H1 (cell line): Measurements from ENCODE around the gene KRT1. TPM values are rescaled to one million over a fixed set of nuclear protein-coding genes. Genes with fewer than 3 reads are reported as not detected.

Experiments
- CTCF ChIA-PET: fragments of 300-600 bp; sonication (Branson Sonifier 250); formaldehyde crosslinking; loops from one replicate; lab custom pipeline; 2021; ENCODE audit not compliant: partially characterized antibody; lab: Charles Lee
- POLR2A ChIA-PET: fragments of 300-600 bp; sonication (Branson Sonifier 250); formaldehyde crosslinking; loops from one replicate; lab custom pipeline; 2021; ENCODE audit warnings: inconsistent platforms; ENCODE audit not compliant: partially characterized antibody; lab: Charles Lee
- DNase-seq, 2 experiments: peaks; one replicate each; pipeline versions ENCODE4 v3.0.0 to v3.0.0-alpha.2; 2010 to 2022; ENCODE audit warnings: low spot score in 2 of 2, low read depth in 1 of 2, mixed read lengths in 1 of 2
- FAIRE-seq: peaks from 2 replicates; lab custom pipeline; 2011; peaks lifted over from hg19 to GRCh38; lab: Jason Lieb, UNC
- H2AFZ ChIP-seq: 2 replicates; pipeline ENCODE4 v1.8.1; 2012; ENCODE audit warnings: low read length, inconsistent platforms
- H2AK5ac ChIP-seq: 2 replicates; pipeline ENCODE4 v1.6.1; 2013; ENCODE audit warnings: low read depth, low read length
- H2BK120ac ChIP-seq: replicated peaks from 2 replicates; pipeline ENCODE3; 2013; ENCODE audit warnings: low read depth, low read length, inconsistent platforms
- H2BK12ac ChIP-seq: 2 replicates; pipeline ENCODE4 v1.6.1; 2013; ENCODE audit warnings: low read depth, low read length
- H2BK15ac ChIP-seq: 2 replicates; pipeline ENCODE4 v1.6.1; 2013; ENCODE audit warnings: low read length
- H2BK20ac ChIP-seq: 2 replicates; pipeline ENCODE4 v1.6.1; 2013; ENCODE audit warnings: low read length
- H2BK5ac ChIP-seq: 2 replicates; pipeline ENCODE4 v1.6.1; 2013; ENCODE audit warnings: low read depth, low read length
- H3K14ac ChIP-seq: 2 replicates; pipeline ENCODE4 v1.6.1; 2013; ENCODE audit warnings: inconsistent platforms; ENCODE audit not compliant: insufficient read length
- H3K18ac ChIP-seq: 2 replicates; pipeline ENCODE4 v1.6.1; 2013; ENCODE audit warnings: low read length; ENCODE audit errors: extremely low read depth
- H3K23ac ChIP-seq: 2 replicates; pipeline ENCODE4 v1.6.1; 2013; ENCODE audit warnings: inconsistent platforms; ENCODE audit not compliant: insufficient read length
- H3K23me2 ChIP-seq: 2 replicates; pipeline ENCODE4 v1.6.1; 2013; ENCODE audit warnings: low read depth, low read length
- H3K27ac ChIP-seq: 2 replicates; pipeline ENCODE4 v1.6.1; 2011; ENCODE audit warnings: low read depth, low read length, inconsistent platforms
- H3K27me3 ChIP-seq, 4 experiments: replicated peaks in 1 of 4; 1 replicate in 1 of 4; 2 replicates in 3 of 4; pipeline versions ENCODE4 v1.6.1 to v1.8.1; 2011 to 2013; ENCODE audit warnings: low read length in 3 of 4, mild to moderate bottlenecking in 3 of 4, inconsistent platforms in 2 of 4, mixed read lengths in 2 of 4, moderate library complexity in 1 of 4; ENCODE audit not compliant: control insufficient read depth in 3 of 4, insufficient read depth in 3 of 4; ENCODE audit errors: extremely low read depth in 1 of 4
- H3K36me3 ChIP-seq, 4 experiments: 2 replicates each; pipeline versions ENCODE4 v1.6.1 to v1.8.1; 2011 to 2013; ENCODE audit warnings: mild to moderate bottlenecking in 4 of 4, low read length in 3 of 4, moderate library complexity in 2 of 4, control low read depth in 1 of 4, inconsistent platforms in 1 of 4; ENCODE audit not compliant: insufficient read depth in 4 of 4, control insufficient read depth in 2 of 4
- H3K4ac ChIP-seq: replicated peaks from 2 replicates; pipeline ENCODE3; 2013; ENCODE audit warnings: low read length, low read depth, mixed read lengths, inconsistent platforms; ENCODE audit not compliant: insufficient read length
- H3K4me1 ChIP-seq, 4 experiments: replicated peaks in 1 of 4; 1 replicate in 1 of 4; 2 replicates in 3 of 4; pipeline versions ENCODE4 v1.6.1 to v1.8.1; 2011 to 2013; ENCODE audit warnings: low read length in 3 of 4, inconsistent platforms in 2 of 4, mixed read lengths in 1 of 4; ENCODE audit not compliant: insufficient read depth in 4 of 4, control insufficient read depth in 3 of 4
- H3K4me2 ChIP-seq, 2 experiments: 2 replicates each; pipeline versions ENCODE4 v1.6.1 to v1.8.1; 2011 to 2013; ENCODE audit warnings: low read depth in 2 of 2, low read length in 2 of 2, control low read depth in 1 of 2, inconsistent platforms in 1 of 2, mild to moderate bottlenecking in 1 of 2; ENCODE audit not compliant: insufficient read depth in 1 of 2
- H3K4me3 ChIP-seq, 4 experiments: fragments of 200-600, 300-600 bp in 1 of 4; sonication (generic), shearing (Covaris generic), sonication (Bioruptor Twin) in 1 of 4; 2 replicates each; pipeline versions ENCODE4 v1.5.1 to v1.8.1; 2011 to 2016; ENCODE audit warnings: low read length in 4 of 4, low read depth in 3 of 4, control low read depth in 2 of 4, inconsistent platforms in 2 of 4, mild to moderate bottlenecking in 2 of 4, mixed read lengths in 1 of 4, moderate library complexity in 1 of 4; ENCODE audit not compliant: insufficient read depth in 2 of 4; ENCODE audit errors: extremely low read depth in 1 of 4
- H3K56ac ChIP-seq: replicated peaks from 2 replicates; pipeline ENCODE3; 2013; ENCODE audit warnings: low read depth, mild to moderate bottlenecking, mixed read lengths, low read length, inconsistent platforms; ENCODE audit not compliant: insufficient read length
- H3K79me1 ChIP-seq: 2 replicates; pipeline ENCODE4 v1.6.1; 2013; ENCODE audit warnings: low read depth, low read length, control low read depth
- H3K79me2 ChIP-seq, 2 experiments: 2 replicates each; pipeline versions ENCODE4 v1.6.1 to v1.8.1; 2012 to 2013; ENCODE audit warnings: low read length in 2 of 2, mild to moderate bottlenecking in 2 of 2, inconsistent platforms in 1 of 2; ENCODE audit not compliant: insufficient read depth in 2 of 2, control insufficient read depth in 1 of 2
- H3K9ac ChIP-seq, 4 experiments: replicated peaks in 1 of 4; 1 replicate in 1 of 4; 2 replicates in 3 of 4; pipeline versions ENCODE4 v1.6.1 to v1.8.1; 2011 to 2013; ENCODE audit warnings: low read depth in 3 of 4, low read length in 3 of 4, control low read depth in 2 of 4, mild to moderate bottlenecking in 2 of 4, moderate library complexity in 2 of 4, inconsistent platforms in 1 of 4; ENCODE audit errors: extremely low read depth in 1 of 4
- H3K9me3 ChIP-seq, 2 experiments: 2 replicates each; pipeline versions ENCODE4 v1.6.1 to v1.8.1; 2012 to 2013; ENCODE audit warnings: mild to moderate bottlenecking in 2 of 2, moderate library complexity in 2 of 2, control low read depth in 1 of 2, inconsistent platforms in 1 of 2, low read depth in 1 of 2, low read length in 1 of 2, mixed read lengths in 1 of 2; ENCODE audit not compliant: insufficient read depth in 2 of 2
- H4K20me1 ChIP-seq, 2 experiments: replicated peaks in 1 of 2; 2 replicates each; pipeline versions ENCODE3 to v1.8.1; 2011 to 2013; ENCODE audit warnings: inconsistent platforms in 2 of 2, low read length in 2 of 2, mild to moderate bottlenecking in 1 of 2; ENCODE audit not compliant: insufficient read depth in 2 of 2, control insufficient read depth in 1 of 2
- H4K5ac ChIP-seq: 2 replicates; pipeline ENCODE4 v1.6.1; 2013; ENCODE audit warnings: low read length, low read depth, mixed read lengths, inconsistent platforms; ENCODE audit not compliant: insufficient read length
- H4K8ac ChIP-seq: 2 replicates; pipeline ENCODE4 v1.8.0; 2013; ENCODE audit warnings: mild to moderate bottlenecking, moderate library complexity, low read length, inconsistent platforms; ENCODE audit not compliant: insufficient read depth; ENCODE audit errors: extremely low read depth
- H4K91ac ChIP-seq: replicated peaks from 2 replicates; pipeline ENCODE3; 2013; ENCODE audit warnings: low read length, mixed read lengths, inconsistent platforms; ENCODE audit not compliant: insufficient read length
- BRCA1 ChIP-seq: IDR thresholded peaks from 2 replicates; pipeline ENCODE4 v1.6.1; 2012; ENCODE audit warnings: low read depth, low read length, improper control_type of control experiment
- CTBP2 ChIP-seq: IDR thresholded peaks from 2 replicates; pipeline ENCODE4 v1.7.0; 2011; ENCODE audit warnings: borderline replicate concordance, mild to moderate bottlenecking, moderate library complexity, mixed read lengths, low read length; ENCODE audit not compliant: insufficient read depth, insufficient read length
- HDAC2 ChIP-seq, 2 experiments: fragments of 300-600 bp in 1 of 2; sonication (generic) in 1 of 2; IDR thresholded peaks; 2 replicates each; pipeline ENCODE4 v1.6.1; 2011 to 2012; ENCODE audit warnings: low read depth in 2 of 2, low read length in 2 of 2, mild to moderate bottlenecking in 2 of 2, moderate library complexity in 2 of 2, borderline replicate concordance in 1 of 2, inconsistent platforms in 1 of 2
- HDAC6 ChIP-seq: IDR thresholded peaks from one replicate; pipeline ENCODE4 v1.7.1; 2012; ENCODE audit warnings: low read depth, mild to moderate bottlenecking, inconsistent platforms, low read length, moderate library complexity
- MAFK ChIP-seq: IDR thresholded peaks from 2 replicates; pipeline ENCODE4 v1.6.1; 2012; ENCODE audit warnings: low read depth, mild to moderate bottlenecking, improper control_type of control experiment, low read length
- NANOG ChIP-seq: IDR thresholded peaks from 2 replicates; pipeline ENCODE4 v1.6.1; 2011; ENCODE audit warnings: low read length, low read depth, mild to moderate bottlenecking, inconsistent platforms; ENCODE audit not compliant: insufficient read depth, poor library complexity, severe bottlenecking
- POLR2A ChIP-seq, 2 experiments: IDR thresholded peaks; 1 replicate in 1 of 2; 2 replicates in 1 of 2; pipeline ENCODE4 v1.6.1; 2011; ENCODE audit warnings: low read depth in 2 of 2, low read length in 2 of 2, mild to moderate bottlenecking in 2 of 2; ENCODE audit errors: control extremely low read depth in 1 of 2
- RXRA ChIP-seq: IDR thresholded peaks from 2 replicates; pipeline ENCODE4 v1.6.1; 2011; ENCODE audit warnings: low read depth, mild to moderate bottlenecking, low read length, moderate library complexity; ENCODE audit not compliant: insufficient read depth
- SRF ChIP-seq: IDR thresholded peaks from 2 replicates; pipeline ENCODE4 v1.6.1; 2011; ENCODE audit warnings: mild to moderate bottlenecking, low read depth, low read length, moderate library complexity
- TAF1 ChIP-seq: IDR thresholded peaks from 2 replicates; pipeline ENCODE4 v1.6.1; 2011; ENCODE audit warnings: mild to moderate bottlenecking, low read depth, low read length
- TEAD4 ChIP-seq: IDR thresholded peaks from 2 replicates; pipeline ENCODE4 v1.6.1; 2012; ENCODE audit warnings: low read depth, low read length, inconsistent platforms, mixed read lengths
- ZNF274 ChIP-seq: IDR thresholded peaks from 2 replicates; pipeline ENCODE4 v1.7.0; 2012; ENCODE audit warnings: low read length, borderline replicate concordance; ENCODE audit errors: extremely low read depth
- WGBS, 2 experiments: shearing (Covaris generic) in 1 of 2; methylation state at CpG; one replicate each; pipeline versions ENCODE4 v1.1.6 to v1.1.7; 2013 to 2015; ENCODE audit warnings: low lambda C conversion rate in 2 of 2, mixed read lengths in 2 of 2, inconsistent platforms in 1 of 2, low coverage in 1 of 2, missing lambda C conversion rate in 1 of 2; ENCODE audit not compliant: insufficient replicate concordance in 2 of 2, insufficient coverage in 1 of 2, insufficient read length in 1 of 2; ENCODE audit errors: extremely low coverage in 1 of 2, missing lambda C conversion rate in 1 of 2; 5-methylcytosine and 5-hydroxymethylcytosine counted together
- polyA plus RNA-seq, 7 experiments: library from polyadenylated mRNA; depleted of rRNA in 3 of 7; stranded (reverse) in 5 of 7; unstranded in 2 of 7; fragments of >200 nt in 5 of 7; fragments of 200-250 nt in 2 of 7; gene quantifications; 1 replicate in 5 of 7; 2 replicates in 1 of 7; 4 replicates in 1 of 7; pipeline versions ENCODE4 v1.2.1 to v1.2.3, GENCODE V29; 2011 to 2013; ENCODE audit warnings: missing spikeins in 2 of 7, mixed read lengths in 2 of 7
- total RNA-seq: library from RNA; stranded (reverse); fragmentation: NEBNext Ultra II Directional; extraction: Animal tissue kit (Norgen Biotek cat#: 25700); gene quantifications from 2 replicates; pipeline ENCODE4 v1.2.1, GENCODE V29; 2021
- TF ChIP-seq, protein P1 (sequence below): IDR thresholded peaks from 2 replicates; pipeline ENCODE4 v1.6.1; 2012; ENCODE audit warnings: low read length, inconsistent platforms

Gene KRT1
- total and polyA plus RNA-seq, 2 of the 8 experiments (the other 6 are each of a cell fraction or from before 2014, with no cell fraction given) = not detected

DNA sequence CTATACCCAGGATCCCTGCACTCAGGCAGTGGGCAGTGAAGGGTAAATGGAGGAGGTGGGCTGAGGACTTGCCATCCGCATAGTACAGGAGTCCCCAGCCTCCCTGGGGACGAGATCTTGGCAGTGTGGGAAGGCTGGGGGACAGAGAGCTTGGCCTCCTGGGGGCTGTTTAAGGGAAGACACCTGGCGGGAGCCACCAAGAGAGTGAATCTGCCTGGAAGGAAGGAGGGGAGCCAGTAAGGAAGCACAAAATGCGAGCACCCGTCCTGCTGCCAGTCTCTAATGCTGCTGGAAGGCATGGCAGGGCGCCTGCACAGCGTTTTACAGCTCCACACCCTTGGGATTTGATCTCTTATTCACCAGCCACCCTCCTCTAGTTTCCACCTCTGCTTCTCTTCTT, 20.8 kb downstream of the KRT1 start:
- TF ChIP-seq, protein P1, sequence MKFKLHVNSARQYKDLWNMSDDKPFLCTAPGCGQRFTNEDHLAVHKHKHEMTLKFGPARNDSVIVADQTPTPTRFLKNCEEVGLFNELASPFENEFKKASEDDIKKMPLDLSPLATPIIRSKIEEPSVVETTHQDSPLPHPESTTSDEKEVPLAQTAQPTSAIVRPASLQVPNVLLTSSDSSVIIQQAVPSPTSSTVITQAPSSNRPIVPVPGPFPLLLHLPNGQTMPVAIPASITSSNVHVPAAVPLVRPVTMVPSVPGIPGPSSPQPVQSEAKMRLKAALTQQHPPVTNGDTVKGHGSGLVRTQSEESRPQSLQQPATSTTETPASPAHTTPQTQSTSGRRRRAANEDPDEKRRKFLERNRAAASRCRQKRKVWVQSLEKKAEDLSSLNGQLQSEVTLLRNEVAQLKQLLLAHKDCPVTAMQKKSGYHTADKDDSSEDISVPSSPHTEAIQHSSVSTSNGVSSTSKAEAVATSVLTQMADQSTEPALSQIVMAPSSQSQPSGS = no peak
- TF ChIP-seq NANOG (no peak), MAFK (no peak), TAF1 (no peak), ZNF274 (no peak), TEAD4 (no peak), SRF (no peak), HDAC6 (no peak), CTBP2 (no peak), POLR2A (IDR thresholded peaks at IDR 0.05; ENCODE audit: control extremely low read depth in 1 of 2, low read depth in 2 of 2, low read length in 2 of 2) (no peak), RXRA (no peak), BRCA1 (no peak), HDAC2 (IDR thresholded peaks at IDR 0.05; ENCODE audit: borderline replicate concordance in 1 of 2, low read depth in 2 of 2, low read length in 2 of 2) (no peak)
- Histone ChIP-seq H4K5ac (no peak overlapping the region), H3K56ac (no peak overlapping the region), H2BK12ac (no peak overlapping the region), H3K23ac (no peak overlapping the region), H3K79me2 (no peaks in the 10 kb centered on the region), H4K91ac (no peak overlapping the region), H3K4me3 (no peak overlapping the region), H2BK15ac (no peak overlapping the region), H3K27me3 (no peaks in the 10 kb centered on the region), H3K4ac (no peak overlapping the region), H3K4me2 (no peak overlapping the region), H2BK120ac (no peak overlapping the region), H3K9ac (no peak overlapping the region), H3K27ac (no peak overlapping the region), H2AK5ac (no peak overlapping the region), H3K9me3 (no peaks in the 10 kb centered on the region), H3K18ac (no peak overlapping the region), H4K20me1 (no peaks in the 10 kb centered on the region), H3K23me2 (no peaks in the 10 kb centered on the region), H2AFZ (no peak overlapping the region), H3K36me3 (no peaks in the 10 kb centered on the region), H3K79me1 (no peaks in the 10 kb centered on the region), H3K14ac (no peak overlapping the region), H2BK5ac (no peak overlapping the region), H4K8ac (no peak overlapping the region), H3K4me1 (no peaks in the 10 kb centered on the region), H2BK20ac (no peak overlapping the region)
- no peak for DNase-seq
- ChIA-PET CTCF (interaction anchor here (0.6 to 2.3 kb wide), 15 partner anchors 9 to 381 kb away, joined by 3 to 7 read pairs (median 4); no protein-coding TSS in a partner anchor), POLR2A (no interaction called here)
- no peak for FAIRE-seq
- WGBS, 2 experiments = 77% methylated on average over 7 of the region's 7 CpGs; no CpG with 5 or more reads in 1 of the 2 experiments
